OCI-LY3 (cell line): ENCODE measurements around the gene WNT3.

Experiments used
- H2AFZ ChIP-seq: fragments of 200-600, 300-600 bp; shearing (Covaris generic); 2 replicates; pipeline ENCODE4 v1.6.0; 2014; ENCODE audit warnings: antibody characterized with exemption, low read depth, low read length
- H3K27ac ChIP-seq: fragments of 200-600, 300-600 bp; sonication (generic); 2 replicates; pipeline ENCODE4 v1.5.1; 2014; ENCODE audit warnings: mild to moderate bottlenecking, low read length, moderate library complexity, mixed read lengths
- H3K27me3 ChIP-seq: fragments of 200-600, 300-600 bp; sonication (generic); 2 replicates; pipeline ENCODE4 v1.6.1; 2014; ENCODE audit warnings: low read depth, low read length, mixed read lengths
- H3K36me3 ChIP-seq: fragments of 200-600, 300-600 bp; sonication (generic); replicated peaks from 2 replicates; pipeline ENCODE3; 2014; ENCODE audit warnings: low read depth, low read length, mixed read lengths
- H3K4me1 ChIP-seq: fragments of 300-600, 200-600 bp; sonication (generic); 2 replicates; pipeline ENCODE4 v1.6.1; 2014; ENCODE audit warnings: low read length, mixed read lengths
- H3K4me2 ChIP-seq: fragments of 200-600, 300-600 bp; sonication (generic); 2 replicates; pipeline ENCODE4 v1.6.1; 2014; ENCODE audit warnings: low read length, mixed read lengths
- H3K4me3 ChIP-seq: fragments of 300-600, 200-600 bp; sonication (generic); 2 replicates; pipeline ENCODE4 v1.5.1; 2014; ENCODE audit warnings: antibody characterized with exemption, mild to moderate bottlenecking, low read length, moderate library complexity
- H3K79me2 ChIP-seq: fragments of 300-600, 200-600 bp; shearing (Covaris generic); 2 replicates; pipeline ENCODE4 v1.6.1; 2014; ENCODE audit warnings: mild to moderate bottlenecking, low read length, mixed read lengths
- H3K9ac ChIP-seq: fragments of 300-600, 200-600 bp; shearing (Covaris generic); 2 replicates; pipeline ENCODE4 v1.6.0; 2014; ENCODE audit warnings: mild to moderate bottlenecking, low read length, moderate library complexity
- H3K9me3 ChIP-seq: fragments of 200-600, 300-600 bp; shearing (Covaris generic); 2 replicates; pipeline ENCODE4 v1.6.1; 2014; ENCODE audit warnings: low read length, mixed read lengths; ENCODE audit not compliant: insufficient read depth
- H4K20me1 ChIP-seq: fragments of 200-600, 300-600 bp; sonication (generic); 2 replicates; pipeline ENCODE4 v1.6.1; 2016; ENCODE audit warnings: low read length, mixed read lengths; ENCODE audit not compliant: insufficient read depth
- EZH2phosphoT487 ChIP-seq: fragments of 200-600 bp; shearing (Covaris generic); IDR thresholded peaks from 2 replicates; pipeline ENCODE4 v1.6.1; 2018; ENCODE audit warnings: antibody characterized with exemption, mixed run types, low read depth
- TF ChIP-seq, protein P1 (sequence below): fragments of 200-600, 300-600 bp; sonication (generic); IDR thresholded peaks from 2 replicates; pipeline ENCODE4 v1.5.1; 2014; ENCODE audit warnings: antibody characterized with exemption, low read length, low read depth

Gene WNT3

DNA sequence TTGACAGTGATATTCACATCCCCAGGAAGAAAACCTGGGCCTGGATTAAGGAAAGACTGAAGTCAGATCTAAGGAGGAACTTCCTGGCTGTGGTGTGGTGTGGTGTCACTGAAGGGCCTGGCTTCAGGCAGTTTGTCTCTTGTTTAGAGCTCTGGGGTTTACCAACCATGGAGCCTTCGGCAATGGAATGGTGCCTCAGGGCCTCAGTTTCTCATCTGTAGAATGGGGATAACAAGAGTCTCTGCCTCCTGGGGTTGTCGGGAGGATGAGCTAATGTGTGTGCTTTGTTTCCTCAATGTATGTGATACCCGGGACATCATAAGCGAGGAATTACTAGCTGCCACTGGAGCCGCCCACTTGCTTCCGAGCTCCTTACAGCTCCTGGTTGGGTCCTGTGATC, 12.7 kb downstream of the WNT3 start:
- Histone ChIP-seq H3K79me2 (no peaks in the 10 kb centered on the region), H3K4me1 (no peaks in the 10 kb centered on the region), H3K4me3 (no peak overlapping the region), H3K27me3 (no peaks in the 10 kb centered on the region), H3K4me2 (no peak overlapping the region), H3K27ac (no peak overlapping the region), H3K9ac (no peak overlapping the region), H3K36me3 (no peaks in the 10 kb centered on the region), H2AFZ (no peak overlapping the region), H3K9me3 (no peaks in the 10 kb centered on the region), H4K20me1 (no peaks in the 10 kb centered on the region)
- TF ChIP-seq, protein P1, sequence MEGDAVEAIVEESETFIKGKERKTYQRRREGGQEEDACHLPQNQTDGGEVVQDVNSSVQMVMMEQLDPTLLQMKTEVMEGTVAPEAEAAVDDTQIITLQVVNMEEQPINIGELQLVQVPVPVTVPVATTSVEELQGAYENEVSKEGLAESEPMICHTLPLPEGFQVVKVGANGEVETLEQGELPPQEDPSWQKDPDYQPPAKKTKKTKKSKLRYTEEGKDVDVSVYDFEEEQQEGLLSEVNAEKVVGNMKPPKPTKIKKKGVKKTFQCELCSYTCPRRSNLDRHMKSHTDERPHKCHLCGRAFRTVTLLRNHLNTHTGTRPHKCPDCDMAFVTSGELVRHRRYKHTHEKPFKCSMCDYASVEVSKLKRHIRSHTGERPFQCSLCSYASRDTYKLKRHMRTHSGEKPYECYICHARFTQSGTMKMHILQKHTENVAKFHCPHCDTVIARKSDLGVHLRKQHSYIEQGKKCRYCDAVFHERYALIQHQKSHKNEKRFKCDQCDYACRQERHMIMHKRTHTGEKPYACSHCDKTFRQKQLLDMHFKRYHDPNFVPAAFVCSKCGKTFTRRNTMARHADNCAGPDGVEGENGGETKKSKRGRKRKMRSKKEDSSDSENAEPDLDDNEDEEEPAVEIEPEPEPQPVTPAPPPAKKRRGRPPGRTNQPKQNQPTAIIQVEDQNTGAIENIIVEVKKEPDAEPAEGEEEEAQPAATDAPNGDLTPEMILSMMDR = no peak
- no peak for TF ChIP-seq EZH2phosphoT487

DNA sequence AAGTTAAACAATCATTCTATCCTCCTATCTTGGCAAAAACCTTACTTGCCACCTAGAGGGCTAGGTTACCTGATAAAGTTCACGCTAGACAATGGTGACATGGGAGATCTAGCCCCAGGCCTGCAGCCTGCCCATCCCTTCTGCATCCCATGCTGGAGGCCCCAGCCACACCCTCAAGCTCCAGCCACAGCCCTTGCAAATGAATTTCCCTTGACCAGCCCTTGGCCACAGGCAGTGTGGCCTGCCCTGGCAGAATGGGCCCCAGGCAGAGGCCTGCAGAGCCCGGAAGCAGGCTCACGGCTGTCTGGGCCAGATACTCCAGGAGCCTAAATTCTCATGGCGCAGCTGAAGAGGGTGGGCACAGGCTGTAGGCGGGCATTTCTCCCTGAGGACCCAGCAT, 14.9 kb downstream of the WNT3 start:
- Histone ChIP-seq H3K9ac (no peak overlapping the region), H3K36me3 (no peaks in the 10 kb centered on the region), H3K27ac (no peak overlapping the region), H3K27me3 (no peaks in the 10 kb centered on the region), H3K9me3 (no peaks in the 10 kb centered on the region), H3K79me2 (no peaks in the 10 kb centered on the region), H3K4me1 (no peaks in the 10 kb centered on the region), H2AFZ (no peak overlapping the region), H3K4me2 (no peak overlapping the region), H3K4me3 (no peak overlapping the region), H4K20me1 (no peaks in the 10 kb centered on the region)
- TF ChIP-seq EZH2phosphoT487 = no peak
- TF ChIP-seq, protein P1 = no peak

DNA sequence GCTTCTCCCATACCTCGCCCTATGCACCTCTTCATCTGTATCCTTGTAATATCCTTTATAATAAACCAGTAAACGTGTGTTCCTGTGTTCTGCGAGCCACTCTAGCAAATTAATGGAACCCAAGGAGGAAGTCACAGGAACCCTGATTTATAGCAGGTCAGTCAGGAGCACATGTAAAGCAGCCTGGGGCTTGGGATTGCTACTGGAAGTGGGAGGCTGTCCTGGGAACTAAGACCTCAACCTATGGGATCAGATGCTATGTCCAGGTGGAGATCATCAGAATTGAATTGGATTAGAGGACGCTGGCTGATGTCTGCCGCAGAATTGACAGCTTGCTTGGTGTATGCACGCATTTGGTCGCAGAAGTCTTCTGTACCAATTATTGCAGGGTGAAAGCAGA, 15.7 kb downstream of the WNT3 start:
- Histone ChIP-seq H4K20me1 (no peaks in the 10 kb centered on the region), H3K79me2 (no peaks in the 10 kb centered on the region), H3K4me2 (no peak overlapping the region), H3K4me3 (no peak overlapping the region), H3K9me3 (no peaks in the 10 kb centered on the region), H3K27me3 (no peaks in the 10 kb centered on the region), H3K27ac (no peak overlapping the region), H3K9ac (no peak overlapping the region), H2AFZ (no peak overlapping the region), H3K4me1 (no peaks in the 10 kb centered on the region), H3K36me3 (no peaks in the 10 kb centered on the region)
- TF ChIP-seq EZH2phosphoT487 = no peak

DNA sequence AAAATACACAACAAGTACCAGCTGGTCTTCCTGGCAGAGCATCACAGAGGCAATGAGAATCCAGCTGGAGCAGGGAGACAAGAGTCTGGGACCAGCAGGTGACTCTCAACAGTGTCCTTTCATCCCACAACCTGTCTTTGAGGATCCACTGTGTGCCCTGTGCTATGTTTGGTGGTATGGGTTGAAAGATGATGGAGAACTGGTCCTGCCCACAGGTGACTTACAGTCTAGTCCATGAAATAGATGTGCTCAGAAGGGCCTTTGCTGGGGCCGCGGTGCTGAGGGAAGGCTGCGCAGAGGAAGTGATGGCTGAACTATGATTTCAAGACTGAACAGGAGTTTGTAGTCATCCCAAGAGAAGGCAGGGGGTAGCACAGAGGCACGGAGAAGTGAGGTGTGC, 17.9 kb downstream of the WNT3 start:
- H3K9me3 ChIP-seq = no peaks in the 10 kb centered on the region
- H4K20me1 ChIP-seq = no peaks in the 10 kb centered on the region
- H3K79me2 ChIP-seq = no peaks in the 10 kb centered on the region
- no peak overlapping the region for H3K9ac ChIP-seq
- no peak overlapping the region for H3K27ac ChIP-seq
- TF ChIP-seq EZH2phosphoT487 = no peak
- H3K4me2 ChIP-seq = no peak overlapping the region
- no peaks in the 10 kb centered on the region for H3K4me1 ChIP-seq
- H3K4me3 ChIP-seq = no peak overlapping the region
- no peaks in the 10 kb centered on the region for H3K36me3 ChIP-seq
- peaks cover 12% of the 10 kb centered on the region for H3K27me3 ChIP-seq
- H2AFZ ChIP-seq = no peak overlapping the region

DNA sequence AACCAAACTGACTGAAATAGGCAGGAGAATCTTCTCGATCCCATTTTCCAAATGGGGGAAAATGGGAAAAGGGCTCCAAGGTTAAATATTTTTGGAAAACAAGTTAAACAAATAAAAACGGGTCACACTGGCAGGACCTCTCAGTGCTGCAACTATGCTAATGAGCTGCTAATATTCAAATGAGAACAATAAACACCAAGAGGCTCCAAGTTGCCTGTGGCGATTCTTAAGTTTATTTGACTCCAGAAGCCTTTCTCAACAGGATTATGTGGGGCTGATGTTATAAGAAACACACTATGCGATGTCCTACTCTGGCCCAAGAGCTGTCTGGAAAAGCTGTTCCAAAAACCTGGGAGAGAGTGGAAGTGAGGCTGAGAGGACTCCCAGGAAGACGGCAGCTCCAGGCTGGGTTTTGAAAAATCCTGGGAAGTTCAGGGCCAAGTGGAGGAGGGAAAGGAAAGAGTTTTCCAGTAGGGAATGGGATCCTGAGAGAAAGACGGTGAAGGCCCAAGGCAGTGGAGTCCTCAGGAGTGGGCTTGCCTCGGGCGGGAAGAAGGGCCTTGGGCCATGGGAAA, 21.4 kb downstream of the WNT3 start:
- no peak overlapping the region for H3K9ac ChIP-seq
- no peaks in the 10 kb centered on the region for H3K9me3 ChIP-seq
- no peaks in the 10 kb centered on the region for H3K79me2 ChIP-seq
- no peak overlapping the region for H3K4me3 ChIP-seq
- H3K36me3 ChIP-seq = no peaks in the 10 kb centered on the region
- H4K20me1 ChIP-seq = no peaks in the 10 kb centered on the region
- H3K4me1 ChIP-seq = no peaks in the 10 kb centered on the region
- no peak overlapping the region for H2AFZ ChIP-seq
- peaks cover 25% of the 10 kb centered on the region for H3K27me3 ChIP-seq
- no peak overlapping the region for H3K4me2 ChIP-seq
- TF ChIP-seq, protein P1 = no peak
- no peak for TF ChIP-seq EZH2phosphoT487
- H3K27ac ChIP-seq = no peak overlapping the region
